GM19351 (cell line): ENCODE measurements around the gene DCP2.

ENCODE experiments used
- ATAC-seq: cut with Tn5 transposase; IDR thresholded peaks from one replicate; pipeline ENCODE4 v1.9.1; 2021; ENCODE audit warnings: mild to moderate bottlenecking, moderate library complexity; ENCODE audit not compliant: unreplicated experiment

DCP2 gene

GRCh38 chr5:113017881-113018635 is 41.5 kb downstream of the DCP2 start:
- no peak for ATAC-seq

DNA sequence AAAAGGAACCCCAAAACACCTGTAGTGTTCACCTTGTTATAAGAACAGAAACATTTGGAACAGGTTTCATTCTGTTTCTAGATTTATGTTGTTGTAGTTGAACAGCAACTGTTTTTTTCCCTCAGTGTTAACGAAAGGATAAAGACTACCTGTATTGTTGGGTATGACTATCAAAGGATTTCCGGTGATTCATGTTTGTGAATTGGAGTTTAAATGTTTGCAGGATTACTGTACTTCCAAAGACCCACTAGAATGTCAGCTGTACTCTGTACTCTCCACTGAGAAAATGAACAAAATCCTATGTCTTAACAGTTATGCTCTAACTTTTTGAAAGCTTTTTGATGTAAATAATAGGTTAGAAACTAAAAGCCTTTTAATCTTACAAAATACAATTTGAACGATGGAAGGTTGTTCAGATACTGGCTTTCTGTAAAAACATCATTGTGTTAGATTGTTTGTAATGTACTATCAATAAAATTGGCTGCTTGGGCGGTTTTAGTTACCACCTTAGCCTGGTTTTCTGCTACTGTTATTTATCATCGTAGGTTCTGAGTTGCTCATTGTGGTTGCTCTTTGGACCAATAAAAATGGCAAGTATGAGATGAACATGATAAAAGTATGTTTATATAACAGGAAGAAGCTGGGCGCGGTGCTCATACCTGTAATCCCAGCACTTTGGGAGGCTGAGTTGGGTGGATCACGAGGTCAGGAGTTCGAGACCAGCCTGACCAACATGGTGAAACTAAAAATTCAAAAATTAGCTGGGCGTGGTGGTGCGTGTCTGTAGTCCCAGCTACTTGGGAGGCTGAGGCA is 44.1 kb downstream of the DCP2 start:
- ATAC-seq, result no peak

DNA sequence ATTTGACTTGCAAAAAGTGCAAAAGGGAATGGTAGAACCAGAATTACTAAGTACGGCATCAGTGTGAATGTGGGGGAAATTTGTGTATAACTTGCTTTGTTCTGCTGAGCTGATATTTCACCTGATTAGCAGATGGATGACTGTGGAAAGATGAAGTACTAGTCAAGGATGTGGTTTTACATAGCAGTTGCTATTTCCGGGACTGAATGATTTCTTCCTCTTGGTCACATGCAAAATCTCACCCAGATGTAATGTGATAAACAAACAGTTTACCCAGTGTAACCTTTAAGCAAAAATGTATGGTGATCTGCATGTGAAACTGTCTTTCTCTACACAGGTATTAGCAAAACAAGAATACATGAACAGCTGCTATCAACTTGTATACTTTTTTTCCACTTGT is 46.1 kb downstream of the DCP2 start:
- peak; percentile 80 for ATAC-seq

- ATAC-seq, result no peak
These were observed 47.6 kb downstream of the DCP2 start for GRCh38 chr5:113024076-113024697.

DNA sequence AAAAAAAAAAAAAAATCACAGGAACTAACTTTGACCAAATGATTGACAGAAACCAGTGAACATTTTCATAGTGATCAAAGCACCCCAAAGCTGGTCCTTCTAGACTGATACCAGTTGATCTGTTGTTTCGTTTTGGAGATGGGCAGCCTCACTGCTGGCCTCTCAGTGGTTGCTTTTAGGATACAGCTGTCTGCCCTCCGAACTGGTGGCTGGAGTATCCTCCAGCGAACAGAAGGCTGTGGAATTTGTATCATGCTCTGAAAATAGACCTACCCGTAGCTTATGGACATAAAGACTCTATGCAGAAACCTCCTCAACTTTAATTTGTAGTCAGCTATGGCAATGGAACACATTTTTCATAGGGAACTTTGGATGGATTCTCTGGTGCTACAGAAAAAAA is 49.0 kb downstream of the DCP2 start:
- ATAC-seq, result no peak

DNA sequence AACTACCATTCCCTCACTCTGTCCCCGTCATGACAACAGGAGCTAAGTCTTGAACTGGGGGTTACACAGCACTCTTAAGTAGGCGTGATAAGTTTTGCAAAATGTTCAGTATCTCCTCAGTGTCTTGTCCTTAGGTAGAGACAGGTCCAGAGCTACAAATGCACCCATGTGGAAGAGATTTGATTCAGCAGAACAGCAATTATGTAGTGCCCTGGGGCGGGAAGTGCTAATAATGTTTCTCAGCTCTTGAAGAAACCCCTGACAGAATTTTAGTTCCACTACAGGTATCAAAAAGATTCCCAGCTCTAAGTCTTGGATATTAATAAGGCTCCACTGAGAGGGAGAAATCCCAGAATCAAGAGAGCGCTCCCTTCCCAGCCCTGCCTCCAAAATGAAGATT is 49.6 kb downstream of the DCP2 start:
- ATAC-seq, result no peak

DNA sequence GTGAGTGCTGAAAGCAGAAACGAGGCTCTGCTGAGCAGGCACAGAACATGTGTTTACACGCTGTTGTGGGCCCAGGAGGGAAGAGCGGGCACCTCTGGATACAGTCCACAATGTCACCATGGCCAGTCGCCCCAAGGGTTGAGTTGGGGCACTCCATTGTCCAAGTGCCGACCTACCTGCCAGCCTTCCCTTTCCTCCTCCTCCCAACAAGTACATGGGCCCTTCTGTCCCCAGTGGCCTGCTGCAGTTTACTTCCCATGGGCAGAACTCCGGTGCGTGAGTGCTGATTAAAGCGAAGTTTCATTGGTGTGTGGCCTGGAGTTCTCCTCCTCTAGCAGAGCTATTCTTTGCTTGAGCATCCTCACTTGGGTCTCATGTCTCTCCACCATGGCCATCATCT is 50.4 kb downstream of the DCP2 start:
- ATAC-seq, result no peak

DNA sequence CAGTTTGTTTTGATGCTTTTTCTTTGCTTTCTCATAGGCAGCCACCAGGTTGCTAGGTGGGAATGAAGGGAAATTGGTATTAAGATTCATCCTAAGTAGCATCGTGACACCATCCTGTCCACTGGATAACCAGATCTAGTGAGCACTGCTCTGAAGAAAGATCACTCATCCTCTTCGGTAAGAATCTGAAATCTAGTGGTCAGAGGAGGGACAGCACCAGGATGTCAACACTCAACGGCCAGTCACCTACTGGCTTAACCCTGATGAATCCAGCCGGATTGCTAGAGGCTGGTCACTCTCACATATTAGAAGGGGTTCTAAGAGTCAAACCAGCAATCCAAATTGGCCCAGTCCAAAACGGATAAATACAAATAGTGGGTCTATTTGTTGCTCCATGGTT is 50.8 kb downstream of the DCP2 start:
- no peak for ATAC-seq

- ATAC-seq, result no peak
These were observed 53.0 kb downstream of the DCP2 start for GRCh38 chr5:113029614-113030013.

GRCh38 chr5:113031104-113031503 is 54.5 kb downstream of the DCP2 start:
- ATAC-seq, result no peak

- no peak for ATAC-seq
These were observed 55.0 kb downstream of the DCP2 start for GRCh38 chr5:113031557-113031956.

- no peak for ATAC-seq
These were observed 57.7 kb downstream of the DCP2 start for GRCh38 chr5:113034182-113034773.

GRCh38 chr5:113035096-113035495 is 58.5 kb downstream of the DCP2 start:
- no peak for ATAC-seq

DNA sequence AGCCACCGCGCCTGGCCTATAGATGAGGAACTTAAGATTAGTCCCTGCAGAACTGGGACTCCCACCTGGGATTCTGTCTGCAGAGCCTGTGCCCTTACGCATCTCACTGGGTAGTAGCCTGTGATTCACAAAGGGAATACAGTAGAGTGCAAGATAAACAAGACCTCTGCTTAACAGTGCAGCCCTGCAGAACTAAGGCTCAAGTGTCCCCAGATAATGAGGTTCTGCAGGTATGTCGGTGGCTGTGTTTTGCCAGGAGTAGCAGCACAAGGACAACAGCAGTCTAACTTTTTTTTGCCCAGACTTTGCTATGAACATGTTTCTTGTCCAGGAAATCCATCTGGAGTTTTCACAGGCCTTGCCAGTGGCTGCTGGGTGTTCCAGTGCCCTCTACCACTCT is 59.7 kb downstream of the DCP2 start:
- no peak for ATAC-seq

GRCh38 chr5:113036826-113037225 is 60.2 kb downstream of the DCP2 start:
- ATAC-seq, result no peak

GRCh38 chr5:113038136-113038535 is 61.5 kb downstream of the DCP2 start:
- ATAC-seq, result no peak

GRCh38 chr5:113038714-113039113 is 62.1 kb downstream of the DCP2 start:
- ATAC-seq, result no peak

DNA sequence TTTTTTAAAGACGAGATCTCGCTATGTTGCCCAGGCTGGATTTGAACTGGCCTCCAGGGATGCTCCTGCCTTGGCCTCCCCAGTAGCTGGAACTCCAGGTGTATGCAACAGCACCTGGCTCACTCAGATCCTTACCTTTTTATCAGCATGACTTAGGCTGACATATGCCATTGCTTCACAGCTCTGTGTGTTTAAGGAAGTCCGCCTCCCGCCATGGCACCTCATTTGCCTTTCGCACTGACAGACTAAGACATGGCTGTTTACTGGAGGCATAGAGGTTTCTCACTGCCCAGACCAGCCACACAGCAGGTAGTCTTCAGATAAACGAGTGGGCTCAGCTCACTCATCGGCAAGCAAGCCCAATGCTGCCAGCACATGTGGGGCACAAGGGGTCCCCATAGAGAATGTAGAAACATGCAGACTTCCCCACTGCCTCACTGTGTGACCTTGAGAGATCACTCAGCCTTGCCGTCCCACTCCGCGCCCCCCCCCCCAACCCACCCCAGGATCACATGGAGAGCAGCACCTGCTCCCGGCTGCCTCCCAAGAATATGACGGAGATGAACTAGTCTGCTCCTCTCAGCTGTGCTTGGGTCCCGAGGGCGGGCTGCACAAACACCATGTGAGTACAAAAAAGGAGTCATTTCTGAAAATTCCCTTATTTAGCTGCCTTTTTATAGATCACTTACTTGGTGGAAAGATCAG is 62.8 kb downstream of the DCP2 start:
- ATAC-seq, result no peak

DNA sequence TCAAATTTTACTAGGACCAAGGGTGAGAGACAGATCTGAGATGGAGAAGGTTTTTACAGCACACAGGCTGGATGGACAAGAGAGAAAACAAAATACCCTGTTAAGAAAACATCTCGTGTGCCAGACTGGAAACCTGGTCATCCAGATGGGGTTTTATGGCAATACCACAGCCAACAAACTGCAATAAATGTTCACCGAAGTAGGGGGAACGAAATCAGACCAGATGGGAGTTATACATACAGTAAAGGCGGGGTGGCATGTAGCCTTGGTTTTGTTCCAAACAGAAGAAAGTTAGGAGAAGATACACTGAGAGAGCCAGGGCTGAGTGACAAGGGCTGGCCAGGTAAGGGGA is 63.3 kb downstream of the DCP2 start:
- ATAC-seq, result no peak

- ATAC-seq, result no peak
These were observed 64.2 kb downstream of the DCP2 start for GRCh38 chr5:113040672-113041260.
